H1 (cell line): Measurements from ENCODE around the gene PHF8. TPM values are rescaled to one million over a fixed set of nuclear protein-coding genes. Genes with fewer than 3 reads are reported as not detected.

Experiments used
- CTCF ChIA-PET: fragments of 300-600 bp; sonication (Branson Sonifier 250); formaldehyde crosslinking; loops from one replicate; lab custom pipeline; 2021; ENCODE audit not compliant: partially characterized antibody; lab: Charles Lee
- POLR2A ChIA-PET: fragments of 300-600 bp; sonication (Branson Sonifier 250); formaldehyde crosslinking; loops from one replicate; lab custom pipeline; 2021; ENCODE audit warnings: inconsistent platforms; ENCODE audit not compliant: partially characterized antibody; lab: Charles Lee
- DNase-seq, 2 experiments: peaks; one replicate each; pipeline versions ENCODE4 v3.0.0 to v3.0.0-alpha.2; 2010 to 2022; ENCODE audit warnings: low spot score in 2 of 2, low read depth in 1 of 2, mixed read lengths in 1 of 2
- FAIRE-seq: peaks from 2 replicates; lab custom pipeline; 2011; peaks lifted over from hg19 to GRCh38; lab: Jason Lieb, UNC
- H2AFZ ChIP-seq: 2 replicates; pipeline ENCODE4 v1.8.1; 2012; ENCODE audit warnings: low read length, inconsistent platforms
- H2AK5ac ChIP-seq: 2 replicates; pipeline ENCODE4 v1.6.1; 2013; ENCODE audit warnings: low read depth, low read length
- H2BK120ac ChIP-seq: replicated peaks from 2 replicates; pipeline ENCODE3; 2013; ENCODE audit warnings: low read depth, low read length, inconsistent platforms
- H2BK12ac ChIP-seq: 2 replicates; pipeline ENCODE4 v1.6.1; 2013; ENCODE audit warnings: low read depth, low read length
- H2BK15ac ChIP-seq: 2 replicates; pipeline ENCODE4 v1.6.1; 2013; ENCODE audit warnings: low read length
- H2BK20ac ChIP-seq: 2 replicates; pipeline ENCODE4 v1.6.1; 2013; ENCODE audit warnings: low read length
- H2BK5ac ChIP-seq: 2 replicates; pipeline ENCODE4 v1.6.1; 2013; ENCODE audit warnings: low read depth, low read length
- H3K14ac ChIP-seq: 2 replicates; pipeline ENCODE4 v1.6.1; 2013; ENCODE audit warnings: inconsistent platforms; ENCODE audit not compliant: insufficient read length
- H3K18ac ChIP-seq: 2 replicates; pipeline ENCODE4 v1.6.1; 2013; ENCODE audit warnings: low read length; ENCODE audit errors: extremely low read depth
- H3K23ac ChIP-seq: 2 replicates; pipeline ENCODE4 v1.6.1; 2013; ENCODE audit warnings: inconsistent platforms; ENCODE audit not compliant: insufficient read length
- H3K23me2 ChIP-seq: 2 replicates; pipeline ENCODE4 v1.6.1; 2013; ENCODE audit warnings: low read depth, low read length
- H3K27ac ChIP-seq: 2 replicates; pipeline ENCODE4 v1.6.1; 2011; ENCODE audit warnings: low read depth, low read length, inconsistent platforms
- H3K27me3 ChIP-seq, 4 experiments: replicated peaks in 1 of 4; 1 replicate in 1 of 4; 2 replicates in 3 of 4; pipeline versions ENCODE4 v1.6.1 to v1.8.1; 2011 to 2013; ENCODE audit warnings: low read length in 3 of 4, mild to moderate bottlenecking in 3 of 4, inconsistent platforms in 2 of 4, mixed read lengths in 2 of 4, moderate library complexity in 1 of 4; ENCODE audit not compliant: control insufficient read depth in 3 of 4, insufficient read depth in 3 of 4; ENCODE audit errors: extremely low read depth in 1 of 4
- H3K36me3 ChIP-seq, 4 experiments: 2 replicates each; pipeline versions ENCODE4 v1.6.1 to v1.8.1; 2011 to 2013; ENCODE audit warnings: mild to moderate bottlenecking in 4 of 4, low read length in 3 of 4, moderate library complexity in 2 of 4, control low read depth in 1 of 4, inconsistent platforms in 1 of 4; ENCODE audit not compliant: insufficient read depth in 4 of 4, control insufficient read depth in 2 of 4
- H3K4ac ChIP-seq: replicated peaks from 2 replicates; pipeline ENCODE3; 2013; ENCODE audit warnings: low read length, low read depth, mixed read lengths, inconsistent platforms; ENCODE audit not compliant: insufficient read length
- H3K4me1 ChIP-seq, 4 experiments: replicated peaks in 1 of 4; 1 replicate in 1 of 4; 2 replicates in 3 of 4; pipeline versions ENCODE4 v1.6.1 to v1.8.1; 2011 to 2013; ENCODE audit warnings: low read length in 3 of 4, inconsistent platforms in 2 of 4, mixed read lengths in 1 of 4; ENCODE audit not compliant: insufficient read depth in 4 of 4, control insufficient read depth in 3 of 4
- H3K4me2 ChIP-seq, 2 experiments: 2 replicates each; pipeline versions ENCODE4 v1.6.1 to v1.8.1; 2011 to 2013; ENCODE audit warnings: low read depth in 2 of 2, low read length in 2 of 2, control low read depth in 1 of 2, inconsistent platforms in 1 of 2, mild to moderate bottlenecking in 1 of 2; ENCODE audit not compliant: insufficient read depth in 1 of 2
- H3K4me3 ChIP-seq, 4 experiments: fragments of 200-600, 300-600 bp in 1 of 4; sonication (generic), shearing (Covaris generic), sonication (Bioruptor Twin) in 1 of 4; 2 replicates each; pipeline versions ENCODE4 v1.5.1 to v1.8.1; 2011 to 2016; ENCODE audit warnings: low read length in 4 of 4, low read depth in 3 of 4, control low read depth in 2 of 4, inconsistent platforms in 2 of 4, mild to moderate bottlenecking in 2 of 4, mixed read lengths in 1 of 4, moderate library complexity in 1 of 4; ENCODE audit not compliant: insufficient read depth in 2 of 4; ENCODE audit errors: extremely low read depth in 1 of 4
- H3K56ac ChIP-seq: replicated peaks from 2 replicates; pipeline ENCODE3; 2013; ENCODE audit warnings: low read depth, mild to moderate bottlenecking, mixed read lengths, low read length, inconsistent platforms; ENCODE audit not compliant: insufficient read length
- H3K79me1 ChIP-seq: 2 replicates; pipeline ENCODE4 v1.6.1; 2013; ENCODE audit warnings: low read depth, low read length, control low read depth
- H3K79me2 ChIP-seq, 2 experiments: 2 replicates each; pipeline versions ENCODE4 v1.6.1 to v1.8.1; 2012 to 2013; ENCODE audit warnings: low read length in 2 of 2, mild to moderate bottlenecking in 2 of 2, inconsistent platforms in 1 of 2; ENCODE audit not compliant: insufficient read depth in 2 of 2, control insufficient read depth in 1 of 2
- H3K9ac ChIP-seq, 4 experiments: replicated peaks in 1 of 4; 1 replicate in 1 of 4; 2 replicates in 3 of 4; pipeline versions ENCODE4 v1.6.1 to v1.8.1; 2011 to 2013; ENCODE audit warnings: low read depth in 3 of 4, low read length in 3 of 4, control low read depth in 2 of 4, mild to moderate bottlenecking in 2 of 4, moderate library complexity in 2 of 4, inconsistent platforms in 1 of 4; ENCODE audit errors: extremely low read depth in 1 of 4
- H3K9me3 ChIP-seq, 2 experiments: 2 replicates each; pipeline versions ENCODE4 v1.6.1 to v1.8.1; 2012 to 2013; ENCODE audit warnings: mild to moderate bottlenecking in 2 of 2, moderate library complexity in 2 of 2, control low read depth in 1 of 2, inconsistent platforms in 1 of 2, low read depth in 1 of 2, low read length in 1 of 2, mixed read lengths in 1 of 2; ENCODE audit not compliant: insufficient read depth in 2 of 2
- H4K20me1 ChIP-seq, 2 experiments: replicated peaks in 1 of 2; 2 replicates each; pipeline versions ENCODE3 to v1.8.1; 2011 to 2013; ENCODE audit warnings: inconsistent platforms in 2 of 2, low read length in 2 of 2, mild to moderate bottlenecking in 1 of 2; ENCODE audit not compliant: insufficient read depth in 2 of 2, control insufficient read depth in 1 of 2
- H4K5ac ChIP-seq: 2 replicates; pipeline ENCODE4 v1.6.1; 2013; ENCODE audit warnings: low read length, low read depth, mixed read lengths, inconsistent platforms; ENCODE audit not compliant: insufficient read length
- H4K8ac ChIP-seq: 2 replicates; pipeline ENCODE4 v1.8.0; 2013; ENCODE audit warnings: mild to moderate bottlenecking, moderate library complexity, low read length, inconsistent platforms; ENCODE audit not compliant: insufficient read depth; ENCODE audit errors: extremely low read depth
- H4K91ac ChIP-seq: replicated peaks from 2 replicates; pipeline ENCODE3; 2013; ENCODE audit warnings: low read length, mixed read lengths, inconsistent platforms; ENCODE audit not compliant: insufficient read length
- ATF3 ChIP-seq: IDR thresholded peaks from 2 replicates; pipeline ENCODE4 v1.6.1; 2011; ENCODE audit warnings: low read depth, mild to moderate bottlenecking, low read length; ENCODE audit not compliant: insufficient read depth
- BACH1 ChIP-seq: IDR thresholded peaks from 2 replicates; pipeline ENCODE4 v1.6.1; 2012; ENCODE audit warnings: low read length, improper control_type of control experiment
- CTBP2 ChIP-seq: IDR thresholded peaks from 2 replicates; pipeline ENCODE4 v1.7.0; 2011; ENCODE audit warnings: borderline replicate concordance, mild to moderate bottlenecking, moderate library complexity, mixed read lengths, low read length; ENCODE audit not compliant: insufficient read depth, insufficient read length
- FOSL1 ChIP-seq: IDR thresholded peaks from 2 replicates; pipeline ENCODE4 v1.6.1; 2011; ENCODE audit warnings: mild to moderate bottlenecking, low read depth, low read length, moderate library complexity; ENCODE audit not compliant: insufficient read depth
- JUN ChIP-seq: IDR thresholded peaks from 2 replicates; pipeline ENCODE4 v1.6.1; 2011; ENCODE audit warnings: low read depth, mild to moderate bottlenecking, improper control_type of control experiment, low read length
- KDM1A ChIP-seq: fragments of 200-600, 300-600 bp; sonication (generic); IDR thresholded peaks from 2 replicates; pipeline ENCODE4 v1.7.1; 2016; ENCODE audit warnings: mild to moderate bottlenecking, low read length, borderline replicate concordance
- KDM5A ChIP-seq: fragments of 200-600 bp; IDR thresholded peaks from 2 replicates; pipeline ENCODE4 v1.7.1; 2012; ENCODE audit warnings: mild to moderate bottlenecking, low read length, inconsistent platforms, mixed read lengths
- SRF ChIP-seq: IDR thresholded peaks from 2 replicates; pipeline ENCODE4 v1.6.1; 2011; ENCODE audit warnings: mild to moderate bottlenecking, low read depth, low read length, moderate library complexity
- SUZ12 ChIP-seq: fragments of 200-600 bp; sonication (generic); IDR thresholded peaks from 2 replicates; pipeline ENCODE4 v1.6.1; 2012; ENCODE audit warnings: mild to moderate bottlenecking, inconsistent platforms, low read length, moderate library complexity, mixed read lengths
- TBP ChIP-seq: IDR thresholded peaks from 2 replicates; pipeline ENCODE4 v1.6.1; 2011; ENCODE audit warnings: low read depth, low read length, improper control_type of control experiment
- WGBS, 2 experiments: shearing (Covaris generic) in 1 of 2; methylation state at CpG; one replicate each; pipeline versions ENCODE4 v1.1.6 to v1.1.7; 2013 to 2015; ENCODE audit warnings: low lambda C conversion rate in 2 of 2, mixed read lengths in 2 of 2, inconsistent platforms in 1 of 2, low coverage in 1 of 2, missing lambda C conversion rate in 1 of 2; ENCODE audit not compliant: insufficient replicate concordance in 2 of 2, insufficient coverage in 1 of 2, insufficient read length in 1 of 2; ENCODE audit errors: extremely low coverage in 1 of 2, missing lambda C conversion rate in 1 of 2; 5-methylcytosine and 5-hydroxymethylcytosine counted together
- polyA plus RNA-seq, 7 experiments: library from polyadenylated mRNA; depleted of rRNA in 3 of 7; stranded (reverse) in 5 of 7; unstranded in 2 of 7; fragments of >200 nt in 5 of 7; fragments of 200-250 nt in 2 of 7; gene quantifications; 1 replicate in 5 of 7; 2 replicates in 1 of 7; 4 replicates in 1 of 7; pipeline versions ENCODE4 v1.2.1 to v1.2.3, GENCODE V29; 2011 to 2013; ENCODE audit warnings: missing spikeins in 2 of 7, mixed read lengths in 2 of 7
- total RNA-seq: library from RNA; stranded (reverse); fragmentation: NEBNext Ultra II Directional; extraction: Animal tissue kit (Norgen Biotek cat#: 25700); gene quantifications from 2 replicates; pipeline ENCODE4 v1.2.1, GENCODE V29; 2021
- TF ChIP-seq, protein P1 (sequence below), 3 experiments: IDR thresholded peaks; 1 replicate in 2 of 3; 2 replicates in 1 of 3; pipeline versions ENCODE4 v1.5.1 to v1.6.1; 2011; ENCODE audit warnings: low read length in 3 of 3, mild to moderate bottlenecking in 3 of 3, inconsistent platforms in 2 of 3, low read depth in 1 of 3, moderate library complexity in 1 of 3; ENCODE audit not compliant: insufficient read depth in 1 of 3; ENCODE audit errors: control extremely low read depth in 1 of 3

The PHF8 gene
- total and polyA plus RNA-seq, 2 of the 8 experiments (the other 6 are each of a cell fraction or from before 2014, with no cell fraction given), result 14.6 to 27.6 TPM

DNA sequence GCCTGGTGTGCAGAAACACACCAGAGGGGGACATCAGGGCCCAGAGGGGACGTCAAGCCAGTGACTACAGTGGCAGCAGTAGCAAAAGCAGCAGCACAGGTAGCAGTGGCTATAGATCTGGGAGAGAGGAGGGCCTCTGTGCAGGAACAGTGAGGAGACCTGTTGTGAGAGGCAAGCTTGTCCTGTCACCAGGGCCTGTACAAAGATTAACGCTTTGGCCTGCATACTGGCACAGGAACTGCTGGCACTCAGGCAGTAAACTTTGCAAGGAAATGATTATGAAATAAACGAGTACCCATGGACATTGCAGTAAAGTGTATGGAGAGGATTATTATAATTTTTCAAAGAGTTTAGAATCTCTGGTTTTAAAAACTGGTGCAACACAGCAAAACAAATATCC is 5.5 kb upstream of the PHF8 start:
- Histone ChIP-seq H4K20me1 (no peaks in the 10 kb centered on the region), H3K23me2 (peaks cover 3% of the 10 kb centered on the region), H3K18ac (no peak overlapping the region), H2BK120ac (no peak overlapping the region), H3K9ac (no peak overlapping the region), H3K4me3 (no peak overlapping the region), H3K79me2 (no peaks in the 10 kb centered on the region), H2AFZ (no peak overlapping the region), H3K4me2 (no peak overlapping the region), H3K27ac (no peak overlapping the region), H2BK5ac (no peak overlapping the region), H3K14ac (no peak overlapping the region), H3K36me3 (no peaks in the 10 kb centered on the region), H4K5ac (no peak overlapping the region), H3K4me1 (peaks cover 1 to 7% (median 3%) of the 10 kb centered on the region in 4 experiments; a peak in 2 of 7 replicates), H4K91ac (no peak overlapping the region), H2BK20ac (no peak overlapping the region), H3K9me3 (peaks cover 2 to 5% of the 10 kb centered on the region in 2 experiments; a peak in 1 of 4 replicates), H2BK12ac (no peak overlapping the region), H3K56ac (no peak overlapping the region), H2BK15ac (no peak overlapping the region), H2AK5ac (no peak overlapping the region), H3K4ac (no peak overlapping the region), H3K23ac (no peak overlapping the region), H4K8ac (no peak overlapping the region), H3K79me1 (no peaks in the 10 kb centered on the region), H3K27me3 (no peaks in the 10 kb centered on the region)
- FAIRE-seq (no peak), DNase-seq (no peak)
- no peak for TF ChIP-seq FOSL1
- no peak for TF ChIP-seq SRF
- no peak for TF ChIP-seq BACH1
- no peak for TF ChIP-seq KDM1A
- TF ChIP-seq, protein P1, sequence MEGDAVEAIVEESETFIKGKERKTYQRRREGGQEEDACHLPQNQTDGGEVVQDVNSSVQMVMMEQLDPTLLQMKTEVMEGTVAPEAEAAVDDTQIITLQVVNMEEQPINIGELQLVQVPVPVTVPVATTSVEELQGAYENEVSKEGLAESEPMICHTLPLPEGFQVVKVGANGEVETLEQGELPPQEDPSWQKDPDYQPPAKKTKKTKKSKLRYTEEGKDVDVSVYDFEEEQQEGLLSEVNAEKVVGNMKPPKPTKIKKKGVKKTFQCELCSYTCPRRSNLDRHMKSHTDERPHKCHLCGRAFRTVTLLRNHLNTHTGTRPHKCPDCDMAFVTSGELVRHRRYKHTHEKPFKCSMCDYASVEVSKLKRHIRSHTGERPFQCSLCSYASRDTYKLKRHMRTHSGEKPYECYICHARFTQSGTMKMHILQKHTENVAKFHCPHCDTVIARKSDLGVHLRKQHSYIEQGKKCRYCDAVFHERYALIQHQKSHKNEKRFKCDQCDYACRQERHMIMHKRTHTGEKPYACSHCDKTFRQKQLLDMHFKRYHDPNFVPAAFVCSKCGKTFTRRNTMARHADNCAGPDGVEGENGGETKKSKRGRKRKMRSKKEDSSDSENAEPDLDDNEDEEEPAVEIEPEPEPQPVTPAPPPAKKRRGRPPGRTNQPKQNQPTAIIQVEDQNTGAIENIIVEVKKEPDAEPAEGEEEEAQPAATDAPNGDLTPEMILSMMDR (IDR thresholded peaks at IDR 0.05; ENCODE audit: control extremely low read depth in 1 of 3, insufficient read depth in 1 of 3, low read depth in 1 of 3, low read length in 3 of 3), result no peak
- TF ChIP-seq KDM5A, result no peak
- TF ChIP-seq SUZ12, result no peak
- TF ChIP-seq TBP, result no peak
- no peak for TF ChIP-seq ATF3
- TF ChIP-seq JUN, result no peak
- TF ChIP-seq CTBP2, result no peak
- ChIA-PET POLR2A (no interaction called here), CTCF (no interaction called here)
- WGBS, 2 experiments, result 88% methylated on average over 3 of the region's 3 CpGs; no CpG with 5 or more reads in 1 of the 2 experiments
